ENCODE measurements around the gene CDHR1. TPM values are rescaled to one million over a fixed set of nuclear protein-coding genes. Genes with fewer than 3 reads are reported as not detected.

The CDHR1 gene
- total RNA-seq (2022; extraction: Qiagen RNA extraction; ENCODE audit: low read depth): 0.03 to 0.13 TPM (median 0.07 TPM) in 5 replicates

GRCh38 chr10:84194424-84195043, at the start of gene CDHR1:
TSS of gene CDHR1 (plus strand) at chr10:84194537. CDS start at chr10:84194761, 224 bp downstream.

GRCh38 chr10:84173501-84173929, 20.8 kb upstream of the CDHR1 start, which contains the start of gene GPR15LG:
TSS of gene GPR15LG (plus strand) at chr10:84173801. CDS start at chr10:84173852, 51 bp downstream.

GRCh38 chr10:84225427-84226173, 31.3 kb downstream of the CDHR1 start, which contains the start of gene LRIT2:
TSS of gene LRIT2 (minus strand) at chr10:84225544. CDS start at chr10:84225520, 24 bp downstream.

DNA sequence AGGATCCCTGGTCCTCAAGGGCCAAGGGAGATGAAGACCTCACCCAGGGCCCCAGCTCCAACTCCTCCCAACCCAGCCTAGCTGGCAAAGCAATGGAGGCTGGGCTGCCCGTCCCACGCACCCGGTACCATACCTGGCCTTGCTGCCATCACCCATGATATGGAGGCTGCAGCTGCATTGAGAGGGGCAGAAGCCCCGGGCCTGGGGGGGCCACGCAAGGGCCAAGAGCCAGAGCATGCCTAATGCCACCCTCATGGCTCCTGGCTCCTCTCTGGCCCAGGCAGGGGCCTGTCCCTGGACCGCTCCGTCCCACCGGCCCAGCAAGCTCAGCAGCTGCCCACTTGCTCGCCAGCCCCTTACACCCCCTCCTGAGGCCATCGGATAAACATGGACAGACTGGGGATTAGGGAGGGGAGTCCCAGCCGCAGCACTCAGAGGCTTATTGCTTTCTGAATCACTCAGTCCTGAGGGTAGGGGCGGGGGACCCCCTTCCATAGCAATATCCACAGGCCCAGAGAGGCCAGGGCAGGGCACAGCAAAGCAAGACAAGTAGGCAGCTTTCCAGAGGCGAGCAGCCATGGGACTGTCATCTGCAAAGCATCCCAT, 47.0 kb downstream of the CDHR1 start, which contains the start of gene LRIT1:
TSS of gene LRIT1 (minus strand) at position 362 of the 606 bp plus-strand sequence. CDS start at position 255, 107 bp downstream.

DNA sequence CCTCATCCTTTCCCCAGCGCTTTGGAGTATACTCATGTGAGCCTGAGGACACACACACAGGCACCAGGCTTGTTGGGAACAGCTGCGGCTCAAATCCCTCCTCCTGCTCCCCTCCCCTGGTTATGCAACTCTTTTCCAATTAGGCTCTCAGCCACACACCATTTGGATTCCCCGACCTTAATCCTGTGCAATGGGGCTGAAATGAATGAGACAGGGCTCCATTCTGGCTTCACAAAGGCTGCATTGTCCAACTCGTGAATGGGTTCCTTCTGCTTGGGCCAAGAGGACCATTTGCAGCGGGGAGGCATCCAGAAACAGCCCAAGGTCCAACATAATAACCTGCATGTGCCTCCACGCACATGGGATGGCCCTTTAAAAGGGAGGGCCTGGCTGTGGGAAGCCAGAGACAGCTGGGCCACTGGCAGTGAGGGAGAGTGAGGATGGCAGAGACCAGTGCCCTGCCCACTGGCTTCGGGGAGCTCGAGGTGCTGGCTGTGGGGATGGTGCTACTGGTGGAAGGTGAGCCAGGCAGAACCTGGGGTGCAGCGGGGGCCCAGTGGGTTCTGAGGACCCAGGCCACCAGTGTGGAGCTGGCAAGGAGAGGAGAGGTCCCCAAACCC, 50.4 kb downstream of the CDHR1 start, which contains the start of gene RGR:
TSS of gene RGR (plus strand) at position 403 of the 620 bp plus-strand sequence. CDS start at position 441, 38 bp downstream.

Other genes with a start within 250 kb of the CDHR1 start
- gene GHITM, start 55.0 kb upstream of the CDHR1 start, total RNA-seq (2022; extraction: Qiagen RNA extraction; ENCODE audit: low read depth): 158 to 219 TPM (median 203 TPM) in 5 replicates
- gene GPR15LG, start 20.7 kb upstream of the CDHR1 start, total RNA-seq (2022; extraction: Qiagen RNA extraction; ENCODE audit: low read depth): not detected in 5 replicates
- not detected in 5 replicates for gene LRIT2, start 31.0 kb downstream of the CDHR1 start, total RNA-seq (2022; extraction: Qiagen RNA extraction; ENCODE audit: low read depth)
- gene LRIT1, start 47.0 kb downstream of the CDHR1 start, total RNA-seq (2022; extraction: Qiagen RNA extraction; ENCODE audit: low read depth): not detected in 5 replicates
- not detected in 5 replicates for gene RGR, start 50.5 kb downstream of the CDHR1 start, total RNA-seq (2022; extraction: Qiagen RNA extraction; ENCODE audit: low read depth)
- gene CCSER2, start 134.1 kb downstream of the CDHR1 start, total RNA-seq (2022; extraction: Qiagen RNA extraction; ENCODE audit: low read depth): 7.2 to 13.8 TPM (median 10.4 TPM) in 5 replicates

All from A549 treated with RU486 at 1 μM for 4 hours (cell line).